GM18909 (cell line): ENCODE measurements around the gene EPB41.
"Not testable (repeated sequence)": the region's sequence is repeated elsewhere in the genome, so short reads cannot be mapped to it uniquely, and the experiment has no call there.

Experiments used
- ATAC-seq: cut with Tn5 transposase; IDR thresholded peaks from one replicate; pipeline ENCODE4 v1.9.1; 2021; ENCODE audit warnings: mild to moderate bottlenecking; ENCODE audit not compliant: unreplicated experiment, poor library complexity

EPB41 gene

GRCh38 chr1:29123053-29123886, 208.9 kb downstream of the EPB41 start:
- no peak for ATAC-seq

DNA sequence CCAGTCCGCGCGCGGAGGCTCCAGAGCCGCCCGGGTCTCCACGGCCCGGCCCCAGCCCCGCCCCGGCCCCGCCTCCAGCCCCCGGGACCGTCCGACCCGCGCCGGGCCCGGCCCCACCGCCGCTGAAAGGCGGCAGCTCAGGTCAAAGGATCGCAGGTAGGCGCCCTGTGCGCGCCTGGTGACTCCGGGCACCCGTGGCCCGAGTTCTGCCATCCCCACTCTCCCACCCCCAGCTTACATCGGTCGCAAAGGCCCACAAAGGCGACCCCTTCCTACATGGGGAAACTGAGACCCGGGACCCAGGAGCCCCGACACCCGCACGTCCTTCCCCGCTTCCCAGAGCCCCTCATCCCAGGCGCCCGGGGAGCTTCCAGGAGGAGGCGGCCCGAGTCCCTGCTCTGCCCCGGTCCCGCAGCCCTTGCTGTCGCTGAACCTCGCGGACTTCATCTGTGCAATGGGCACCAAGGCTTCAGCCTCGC, 209.6 kb downstream of the EPB41 start, which contains the start of gene TMEM200B:
Gene TMEM200B, minus strand, starts transcription at position 17 of the 479 bp plus-strand sequence. CDS start 2,075 bp downstream, outside the sequence.
- no peak for ATAC-seq

- ATAC-seq = no peak
These were observed 210.2 kb downstream of the EPB41 start for GRCh38 chr1:29124366-29125236.

- ATAC-seq = no peak
These were observed 210.9 kb downstream of the EPB41 start for GRCh38 chr1:29125237-29125641.

DNA sequence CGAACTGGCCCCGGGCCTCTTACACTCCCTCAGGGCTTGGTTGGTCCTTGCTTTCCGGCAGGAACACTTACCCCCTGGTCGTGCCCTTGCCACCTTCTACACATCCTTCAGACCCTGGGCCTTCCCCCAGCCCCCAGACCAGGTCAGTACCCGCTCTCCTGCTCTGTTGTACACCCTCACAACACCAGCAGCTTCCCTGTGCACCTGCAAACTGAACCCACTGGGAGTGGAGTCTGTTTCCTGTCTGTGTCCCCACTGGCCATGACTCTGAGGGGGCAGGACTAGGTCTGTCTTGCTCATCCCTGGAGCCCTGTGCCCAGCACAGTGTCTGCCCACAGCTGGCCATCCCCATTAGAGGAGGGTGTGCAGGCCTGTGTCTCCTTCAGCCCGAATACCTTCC, 211.4 kb downstream of the EPB41 start:
- no peak for ATAC-seq

GRCh38 chr1:29126198-29126597, 211.8 kb downstream of the EPB41 start:
- no peak for ATAC-seq

DNA sequence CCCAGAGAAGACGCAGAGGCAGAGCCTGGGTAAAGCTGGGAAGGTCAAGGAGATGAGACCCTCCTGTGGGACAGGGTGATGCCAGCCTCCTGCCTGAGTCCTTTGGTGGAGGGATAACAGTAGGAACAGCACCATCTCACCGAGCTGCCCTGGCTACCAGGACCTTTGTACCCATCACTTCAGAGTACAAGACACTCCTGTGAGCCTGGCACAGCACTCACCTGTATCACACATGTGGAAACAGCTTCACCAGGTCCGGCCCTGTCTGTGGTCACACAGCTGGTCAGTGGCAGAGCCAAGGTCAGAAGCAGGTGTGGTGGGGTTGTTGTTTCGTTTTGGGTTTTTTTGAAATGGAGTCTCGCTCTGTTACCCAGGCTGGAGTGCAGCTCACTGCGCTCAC, 214.4 kb downstream of the EPB41 start:
- no peak for ATAC-seq

DNA sequence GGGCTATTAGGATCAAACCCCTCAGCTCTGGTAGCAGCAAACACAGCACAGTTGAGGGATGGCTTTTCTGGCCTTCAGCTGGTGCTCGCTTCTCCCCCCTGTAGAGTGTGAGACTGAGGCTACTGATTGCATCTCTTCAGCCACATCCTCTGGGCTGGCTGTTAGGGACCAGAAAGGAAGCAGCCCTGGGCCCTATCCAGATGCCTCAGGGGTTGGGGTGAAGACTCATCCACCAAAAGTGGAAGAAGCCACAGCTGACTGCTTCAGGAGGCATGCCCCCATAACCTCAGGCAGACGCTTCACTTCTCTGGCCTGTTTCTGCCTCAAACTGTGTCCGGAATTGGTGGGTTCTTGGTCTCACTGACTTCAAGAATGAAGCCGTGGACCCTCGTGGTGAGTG, 215.5 kb downstream of the EPB41 start:
- no peak for ATAC-seq

GRCh38 chr1:29131056-29131455, 216.7 kb downstream of the EPB41 start:
- ATAC-seq = not testable (repeated sequence)

DNA sequence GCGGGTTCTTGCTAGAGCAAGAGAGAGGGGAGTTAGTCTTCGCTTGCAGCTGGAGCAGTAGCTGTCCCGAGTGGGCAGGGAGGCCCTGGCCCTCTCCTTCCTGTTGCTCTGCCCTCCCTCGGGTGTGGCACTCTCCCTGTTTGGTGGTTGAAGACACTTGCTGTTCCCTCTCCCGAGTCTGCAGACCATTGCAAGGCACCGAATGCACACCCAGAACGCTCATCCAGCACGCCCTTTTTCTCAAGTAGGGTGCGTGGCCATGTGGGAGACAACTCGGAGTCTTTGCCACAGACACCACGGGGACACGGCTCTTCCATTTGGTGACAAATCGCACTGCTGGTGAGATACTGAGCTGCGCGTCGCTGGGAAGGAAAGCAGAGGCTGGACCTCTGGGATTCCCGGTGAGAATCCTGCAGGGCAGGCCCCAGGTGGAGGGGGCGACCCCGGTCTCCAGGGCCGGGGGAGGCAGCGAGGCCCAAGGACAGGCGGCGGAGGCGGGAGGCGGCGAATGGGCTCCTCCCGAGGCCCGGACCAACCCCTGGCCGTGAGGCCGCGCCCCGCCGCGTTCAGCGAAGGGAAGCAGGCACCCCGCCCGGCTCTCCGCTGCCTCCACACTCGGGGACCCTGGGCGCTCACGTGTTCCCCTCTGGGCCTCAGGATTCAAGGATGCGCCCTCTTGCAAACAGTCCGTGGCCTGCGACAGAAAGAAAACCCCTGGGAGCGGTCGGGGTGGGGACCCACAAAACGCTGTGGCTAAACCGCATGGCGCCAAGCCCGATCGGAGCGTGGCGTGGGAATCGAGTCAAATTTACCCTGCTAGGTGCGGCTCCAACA, 219.7 kb downstream of the EPB41 start:
- ATAC-seq = no peak

DNA sequence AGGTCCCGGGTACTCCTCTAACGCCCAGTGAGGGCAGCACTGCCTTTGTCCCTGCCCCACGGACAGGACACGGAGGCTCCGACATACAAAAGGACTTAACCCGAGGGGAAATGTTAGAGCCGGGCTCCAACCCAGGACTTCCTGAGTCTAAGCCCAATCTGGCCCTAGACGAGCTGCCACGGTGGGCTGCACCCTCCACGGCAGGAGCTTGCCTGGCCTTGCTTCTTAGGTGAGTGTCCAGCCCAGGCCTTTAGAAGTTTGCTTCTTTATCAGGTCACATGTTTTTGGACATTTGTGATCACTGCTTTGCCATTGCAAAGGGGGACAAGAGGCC, 220.3 kb downstream of the EPB41 start:
- ATAC-seq = no peak

DNA sequence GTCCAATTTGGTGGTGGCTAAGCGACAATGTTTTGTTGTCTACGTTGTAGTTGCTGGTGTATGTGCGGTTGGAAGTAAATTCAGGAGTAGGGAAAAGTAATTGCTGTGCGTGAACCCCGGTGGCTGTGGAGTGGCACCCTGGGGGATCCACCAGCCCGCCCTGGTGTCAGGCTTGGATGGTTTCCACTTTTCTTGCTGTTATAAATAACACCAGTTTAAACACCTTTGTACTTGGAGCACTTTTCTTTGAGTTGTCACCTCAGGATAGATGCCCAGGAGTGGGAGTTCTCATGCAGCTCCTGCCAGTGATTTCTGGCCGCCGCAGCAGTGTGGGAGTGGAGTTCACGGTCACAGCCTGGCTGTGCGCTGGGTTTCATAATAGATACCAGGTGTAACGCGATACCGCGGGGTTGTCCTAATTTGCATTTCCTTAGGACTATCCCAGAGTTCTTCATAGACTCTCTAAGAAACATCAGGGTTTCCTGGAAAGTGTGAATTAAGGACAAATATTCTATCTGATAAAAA, 222.1 kb downstream of the EPB41 start:
- no peak for ATAC-seq

DNA sequence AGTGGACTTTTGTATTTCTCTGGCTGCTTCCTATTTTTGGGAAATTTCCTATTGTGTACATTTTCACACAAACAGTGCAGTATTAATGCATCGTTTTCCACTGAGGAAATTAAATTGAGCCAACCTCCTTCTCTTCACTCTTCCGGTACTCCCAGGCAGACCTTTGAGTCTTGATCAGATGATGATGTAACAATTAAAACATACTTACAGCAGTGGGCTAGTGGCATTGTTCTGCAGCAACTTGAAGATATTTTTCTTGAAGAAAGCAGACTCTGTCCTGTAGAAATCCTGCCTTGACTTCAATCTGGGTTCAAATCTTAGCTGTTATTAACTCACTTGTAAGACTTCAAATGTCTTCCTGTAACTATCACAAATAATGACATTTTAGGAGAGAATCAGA, 228.3 kb downstream of the EPB41 start:
- ATAC-seq = no peak

GRCh38 chr1:29144178-29144577, 229.8 kb downstream of the EPB41 start:
- ATAC-seq = no peak

GRCh38 chr1:29145739-29146437, 231.5 kb downstream of the EPB41 start:
- no peak for ATAC-seq

DNA sequence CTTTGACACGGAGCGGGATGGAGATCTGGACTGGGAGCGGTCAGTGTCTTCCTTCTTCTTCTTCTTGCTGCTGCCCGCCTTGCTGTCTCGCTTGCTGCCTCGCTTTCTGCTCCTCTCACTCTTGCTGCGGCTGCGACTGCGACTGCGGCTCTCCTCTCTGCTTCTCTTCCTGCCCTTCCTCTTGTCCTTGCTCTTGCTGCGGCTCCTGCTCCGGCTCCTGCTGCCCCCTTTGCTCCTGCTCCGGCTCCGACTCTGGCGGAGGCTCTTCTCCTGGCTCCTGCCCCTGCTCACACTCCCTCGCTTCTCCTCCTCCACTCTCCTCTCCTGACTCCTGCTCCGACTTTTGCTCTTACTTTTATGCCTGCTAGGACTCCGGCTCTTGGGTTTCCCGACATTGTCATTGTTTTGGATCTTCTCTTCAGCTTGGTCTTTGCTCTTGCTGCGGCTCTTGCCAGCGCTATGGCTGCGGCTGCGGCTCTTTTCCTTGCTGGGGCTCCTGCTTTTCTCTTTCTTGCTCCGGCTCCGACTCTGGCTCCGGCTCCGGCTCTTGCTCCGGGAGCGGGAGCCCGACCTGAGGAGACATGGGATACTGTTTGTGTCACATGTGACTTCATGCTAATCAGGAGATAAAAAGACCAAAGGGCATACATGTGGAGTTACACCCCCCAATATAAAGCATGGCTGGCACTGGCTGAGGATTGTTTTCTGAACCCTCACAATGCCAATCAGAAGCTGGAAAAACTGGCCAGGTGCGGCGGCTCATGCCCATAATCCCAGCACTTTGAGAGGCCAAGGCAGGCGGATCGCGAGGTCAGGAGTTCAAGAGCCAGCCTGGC, 234.5 kb downstream of the EPB41 start:
- no peak for ATAC-seq

DNA sequence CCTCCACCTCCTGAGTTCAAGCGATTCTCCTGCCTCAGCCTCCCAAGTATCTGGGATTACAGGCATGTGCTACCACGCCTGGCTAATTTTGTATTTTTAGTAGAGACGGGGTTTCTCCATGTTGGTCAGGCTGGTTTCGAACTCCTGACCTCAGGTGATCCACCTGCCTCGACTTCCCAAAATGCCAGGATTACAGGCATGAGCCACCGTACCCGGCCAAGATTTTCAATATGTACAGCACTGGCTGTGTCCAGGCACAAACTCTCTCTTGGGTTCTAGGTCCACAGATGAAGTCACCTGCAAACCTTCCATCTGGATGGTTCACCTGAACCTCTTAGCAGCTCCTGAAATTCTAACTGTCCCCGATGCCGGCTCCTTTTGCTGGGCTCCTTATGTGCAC, 236.0 kb downstream of the EPB41 start:
- ATAC-seq = not testable (repeated sequence)

- ATAC-seq = no peak
These were observed 237.9 kb downstream of the EPB41 start for GRCh38 chr1:29152046-29152805.
